ENCODE measurements around the gene SLA2.
"Not testable (repeated sequence)": the region's sequence is repeated elsewhere in the genome, so short reads cannot be mapped to it uniquely, and the experiment has no call there.

Gene SLA2, protein sequence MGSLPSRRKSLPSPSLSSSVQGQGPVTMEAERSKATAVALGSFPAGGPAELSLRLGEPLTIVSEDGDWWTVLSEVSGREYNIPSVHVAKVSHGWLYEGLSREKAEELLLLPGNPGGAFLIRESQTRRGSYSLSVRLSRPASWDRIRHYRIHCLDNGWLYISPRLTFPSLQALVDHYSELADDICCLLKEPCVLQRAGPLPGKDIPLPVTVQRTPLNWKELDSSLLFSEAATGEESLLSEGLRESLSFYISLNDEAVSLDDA

DNA sequence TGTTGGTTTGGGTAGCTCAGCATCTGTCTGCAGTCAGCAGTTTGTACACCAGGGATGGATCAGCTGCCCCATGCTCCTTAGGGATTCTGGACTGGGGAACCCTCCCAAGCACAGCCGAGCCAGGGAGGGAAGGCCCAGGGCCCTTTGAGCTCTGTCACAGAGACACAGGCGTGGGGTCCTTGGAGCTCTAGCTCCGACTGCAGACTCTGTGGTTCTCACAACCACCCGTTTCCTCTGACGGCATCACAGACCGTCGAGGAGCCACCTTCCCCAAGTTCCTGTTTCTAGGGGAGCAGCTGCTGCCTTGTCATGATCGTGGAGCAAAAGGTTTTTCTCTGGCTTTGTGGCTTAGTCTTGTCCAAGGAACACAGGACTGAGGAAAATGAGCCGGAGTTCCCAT lies at the start of gene SLA2:
SLA2 (minus strand) TSS at position 199 of the 400 bp plus-strand sequence. CDS start 4,861 bp downstream, outside the sequence.
- DNase-seq, result peak; percentile 69

DNA sequence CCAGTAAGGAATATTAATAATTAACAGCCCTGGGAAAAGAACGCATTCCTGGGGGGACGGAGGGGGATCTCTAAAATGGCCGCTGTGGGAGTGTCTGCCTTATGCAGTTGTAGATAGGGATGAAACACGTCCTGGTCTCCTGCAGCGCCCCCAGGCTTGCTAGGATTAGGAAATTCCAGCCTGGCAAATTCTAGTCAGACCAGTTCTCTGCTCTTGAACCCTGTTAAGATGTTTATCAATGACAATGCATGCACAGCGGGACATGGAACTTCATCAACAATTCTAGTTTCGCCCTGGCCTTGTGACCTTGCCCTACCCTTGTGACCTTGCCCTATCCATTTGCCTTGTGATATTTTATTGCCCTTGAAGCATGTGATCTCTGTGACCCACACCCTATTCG lies 49.5 kb upstream of the SLA2 start:
- not testable (repeated sequence) for DNase-seq

DNA sequence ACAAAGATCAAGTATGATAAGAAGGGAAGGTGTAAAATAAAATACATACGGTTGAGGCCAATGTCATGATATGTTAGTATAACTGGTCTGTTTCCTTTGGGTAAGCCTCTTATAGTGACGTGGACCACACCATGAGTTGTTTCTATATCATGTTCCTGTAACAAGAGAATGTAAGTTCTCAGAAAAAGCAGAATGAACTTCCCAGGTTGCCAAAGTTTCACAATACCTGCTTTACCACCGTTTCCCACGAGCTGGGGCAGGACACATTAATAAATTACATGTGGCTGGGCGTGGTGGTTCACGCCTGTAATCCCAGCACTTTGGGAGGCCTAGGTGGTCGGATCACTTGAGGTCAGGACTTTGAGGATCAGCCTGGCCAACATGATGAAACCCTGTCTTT lies 42.6 kb upstream of the SLA2 start:
- no peak for DNase-seq

DNA sequence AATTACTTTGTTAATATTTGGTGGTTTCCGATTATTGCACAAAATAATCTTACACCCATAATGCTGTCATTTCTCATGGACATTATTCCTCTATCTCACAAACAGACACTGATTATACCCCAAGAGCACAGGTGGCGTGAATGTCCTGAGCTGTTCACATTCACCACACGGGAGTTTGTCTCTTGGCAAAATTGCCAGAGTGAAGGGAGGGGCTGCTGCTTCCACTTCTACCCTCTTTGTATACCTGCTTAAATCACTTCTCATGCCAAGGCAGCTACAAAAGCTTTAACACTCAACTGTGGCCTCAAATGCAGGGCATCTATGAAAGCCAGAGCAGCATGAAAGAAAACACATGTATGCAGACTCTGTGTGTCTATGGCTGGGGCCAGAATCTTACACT lies 41.9 kb upstream of the SLA2 start:
- no peak for DNase-seq

DNA sequence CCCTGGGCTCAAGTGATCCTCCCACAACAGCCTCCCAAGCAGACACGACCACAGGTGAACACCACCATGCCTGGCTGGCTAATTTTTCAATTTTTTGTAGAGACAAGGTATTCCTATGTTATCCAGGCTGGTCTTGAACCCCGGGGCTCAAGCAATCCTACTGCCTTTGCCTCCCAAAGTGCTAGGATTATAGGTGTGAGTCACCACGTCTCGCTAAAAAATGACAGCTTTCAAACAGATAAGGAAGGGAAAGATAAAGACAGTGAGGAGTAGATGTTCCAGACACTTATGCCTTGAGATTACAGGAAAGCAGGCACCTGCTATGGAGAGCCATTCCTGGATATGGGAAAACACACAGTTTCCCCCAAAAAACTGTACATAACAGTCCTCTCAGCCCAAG lies 40.9 kb upstream of the SLA2 start:
- no peak for DNase-seq

DNA sequence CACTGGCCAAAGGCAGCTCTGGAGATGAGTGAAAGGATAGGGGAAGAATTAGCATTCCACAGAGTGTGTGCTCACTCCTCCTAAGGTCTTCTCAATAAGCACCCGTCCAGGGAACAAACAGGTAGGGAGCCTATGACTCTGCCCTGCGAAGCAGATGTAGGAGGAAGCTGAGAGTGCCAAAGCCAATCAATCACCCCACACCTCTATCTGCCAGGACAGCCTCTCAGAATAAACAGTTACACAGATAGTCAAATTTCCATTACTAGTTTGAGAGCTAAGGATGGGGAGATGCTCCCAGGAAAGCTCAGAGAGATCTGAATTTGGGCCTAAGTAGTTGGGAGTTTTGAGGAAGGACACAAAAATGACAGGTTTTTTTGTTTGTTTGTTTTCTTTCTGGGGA lies 40.5 kb upstream of the SLA2 start:
- DNase-seq, result no peak

DNA sequence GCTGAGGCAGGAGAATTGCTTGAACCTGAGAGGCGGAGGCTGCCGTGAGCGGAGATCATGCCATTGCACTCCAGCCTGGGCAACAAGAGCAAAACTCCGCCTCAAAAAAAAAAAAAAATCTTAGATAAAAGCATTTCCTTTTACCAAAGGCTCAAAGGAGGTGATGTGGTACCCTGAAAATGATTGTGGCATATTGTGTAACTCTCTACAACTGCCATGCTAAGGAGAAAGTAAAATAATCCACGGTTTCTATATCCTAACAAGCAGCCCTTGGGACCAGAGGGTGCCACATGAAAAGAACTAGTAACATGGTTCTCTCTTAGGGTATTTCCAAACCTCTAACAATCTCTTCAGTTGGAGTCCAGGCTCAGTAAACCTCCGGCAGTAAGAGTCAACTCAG lies 38.8 kb upstream of the SLA2 start:
- no peak for DNase-seq

DNA sequence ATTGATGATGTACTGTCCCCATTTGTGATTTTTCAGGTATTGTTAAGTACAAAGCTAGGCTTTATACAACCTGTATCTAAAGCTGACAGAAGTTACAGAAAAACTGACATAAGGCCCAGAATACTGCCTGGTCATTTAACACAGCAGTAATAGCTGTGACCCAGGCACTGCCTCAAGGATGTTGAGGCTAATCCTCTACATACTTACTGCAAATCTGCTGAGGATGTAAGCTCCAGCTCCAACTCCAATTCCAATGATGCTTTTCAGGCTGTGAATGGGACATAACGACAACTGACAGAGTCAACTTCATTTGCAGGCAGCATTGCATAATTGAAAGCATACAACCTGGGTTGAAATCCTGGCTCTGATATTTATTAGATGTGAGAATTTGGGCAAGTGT lies 36.3 kb upstream of the SLA2 start:
- no peak for DNase-seq

DNA sequence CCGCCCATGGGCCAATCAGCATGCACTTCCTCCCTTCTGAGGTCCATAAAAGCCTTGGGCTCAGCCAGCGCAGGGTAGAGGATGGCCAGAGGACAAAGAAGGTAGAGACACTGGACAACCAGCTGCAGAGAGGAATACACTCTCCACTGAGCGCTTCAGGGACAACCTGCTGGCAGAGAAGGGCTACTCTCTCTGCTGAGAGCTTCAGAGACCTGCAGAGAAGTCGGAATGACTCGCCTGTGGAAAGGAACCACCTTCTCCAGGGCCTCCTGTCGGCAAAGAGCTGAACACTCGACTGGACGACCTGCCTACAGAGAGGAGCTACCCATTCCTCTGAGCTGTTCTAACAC lies 31.4 kb upstream of the SLA2 start:
- DNase-seq, result no peak

DNA sequence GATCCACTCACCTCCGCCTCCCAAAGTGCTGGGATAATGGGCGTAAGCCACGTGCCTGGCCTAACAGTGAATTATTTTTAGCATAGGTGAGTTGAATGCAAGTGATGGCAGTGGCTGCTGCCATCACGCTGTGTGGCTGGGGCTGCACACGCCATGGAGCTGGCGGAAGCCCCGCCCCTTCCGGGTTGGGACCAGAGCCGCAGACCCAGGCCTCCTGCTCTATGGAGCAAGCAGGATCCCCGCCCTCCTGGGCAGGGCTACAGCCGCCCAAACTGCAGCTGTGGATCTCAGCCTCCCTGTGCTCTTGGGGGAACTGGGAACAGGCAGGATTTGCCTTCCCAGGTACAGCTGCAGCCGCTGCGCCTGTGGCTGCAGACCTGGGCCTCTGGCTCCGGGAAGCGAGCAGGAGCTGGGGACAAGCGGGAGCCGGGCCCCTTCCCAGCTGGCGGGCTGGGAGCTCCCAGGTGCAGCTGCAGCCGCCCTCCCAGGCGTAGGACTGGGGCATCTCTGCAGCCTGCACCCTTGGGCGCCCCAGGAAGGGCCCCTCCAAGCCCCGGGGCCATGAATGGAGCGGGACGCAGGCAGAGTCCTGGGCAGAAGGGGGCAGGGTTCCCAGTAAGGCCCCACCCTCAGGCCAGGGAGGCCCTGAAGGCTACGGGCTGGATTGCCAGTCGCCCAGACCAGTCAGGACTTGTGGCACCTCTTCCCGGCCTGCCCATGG lies 30.9 kb upstream of the SLA2 start:
- no peak for DNase-seq

DNA sequence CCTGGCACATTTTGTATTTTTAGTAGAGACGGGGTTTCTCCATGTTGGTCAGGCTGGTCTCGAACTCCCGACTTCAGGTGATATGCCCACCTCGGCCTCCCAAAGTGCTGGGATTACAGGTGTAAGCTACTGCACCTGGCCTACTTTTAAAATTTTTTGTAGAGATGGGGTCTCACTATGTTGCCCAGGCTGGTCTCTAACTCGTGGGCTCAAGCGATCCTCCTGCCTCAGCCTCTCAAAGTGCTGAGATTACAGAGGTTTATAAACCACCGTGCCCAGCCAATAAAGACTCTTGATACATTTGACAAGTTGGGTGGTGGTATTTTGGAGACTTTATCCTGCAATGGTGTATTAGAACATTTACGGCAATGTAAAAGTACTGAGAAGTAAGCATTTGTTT lies 29.5 kb upstream of the SLA2 start:
- not testable (repeated sequence) for DNase-seq

DNA sequence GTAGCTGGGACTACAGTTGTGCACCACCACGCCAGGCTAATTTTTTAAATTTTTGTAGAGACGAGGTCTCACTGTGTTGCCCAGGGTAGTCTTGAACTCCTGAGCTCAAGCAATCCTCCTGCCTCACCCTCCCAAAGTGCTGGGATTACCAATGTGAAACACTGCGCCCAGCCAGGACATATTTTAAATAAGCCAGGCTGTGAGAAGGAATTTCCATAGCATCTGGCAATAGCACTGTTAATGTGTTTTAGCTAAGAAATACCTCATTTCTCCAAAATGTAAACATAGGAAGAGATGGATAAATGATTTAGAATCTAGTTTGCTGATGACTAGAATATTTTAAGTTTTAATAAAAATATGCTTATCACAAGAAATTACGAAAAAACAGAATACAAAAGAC lies 27.0 kb upstream of the SLA2 start:
- no peak for DNase-seq

DNA sequence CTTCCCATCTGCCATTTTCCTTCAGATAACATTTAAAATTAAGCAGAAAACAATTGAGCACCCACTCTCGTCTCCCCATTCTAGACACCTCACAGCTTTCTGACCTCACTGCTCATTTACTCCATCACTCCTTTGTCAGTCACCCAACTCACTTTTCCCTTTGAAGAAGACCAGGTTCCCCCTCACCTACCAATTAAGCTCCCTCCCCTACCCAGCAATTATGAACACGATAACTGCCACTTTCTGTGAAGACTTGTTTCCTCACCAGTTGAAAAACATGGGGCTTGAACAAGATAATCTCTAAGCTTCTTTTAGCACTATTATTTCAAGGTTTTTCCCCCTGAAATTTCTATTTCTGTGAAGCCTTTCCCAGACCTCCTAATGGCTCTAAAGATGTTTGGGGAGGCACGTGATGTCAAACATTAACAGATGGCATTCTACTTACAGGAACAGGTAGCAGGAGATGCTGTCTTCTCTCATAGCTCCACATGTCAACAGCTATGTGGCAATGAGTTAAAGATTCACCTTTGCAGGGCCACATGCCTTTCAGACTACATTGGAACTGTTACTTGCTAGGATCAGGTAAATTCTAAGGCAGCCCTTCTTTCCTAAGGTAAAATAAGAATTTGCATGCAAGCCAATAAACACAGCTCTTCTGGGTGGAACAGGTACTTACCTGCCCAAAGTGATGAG lies 24.8 kb upstream of the SLA2 start:
- no peak for DNase-seq

DNA sequence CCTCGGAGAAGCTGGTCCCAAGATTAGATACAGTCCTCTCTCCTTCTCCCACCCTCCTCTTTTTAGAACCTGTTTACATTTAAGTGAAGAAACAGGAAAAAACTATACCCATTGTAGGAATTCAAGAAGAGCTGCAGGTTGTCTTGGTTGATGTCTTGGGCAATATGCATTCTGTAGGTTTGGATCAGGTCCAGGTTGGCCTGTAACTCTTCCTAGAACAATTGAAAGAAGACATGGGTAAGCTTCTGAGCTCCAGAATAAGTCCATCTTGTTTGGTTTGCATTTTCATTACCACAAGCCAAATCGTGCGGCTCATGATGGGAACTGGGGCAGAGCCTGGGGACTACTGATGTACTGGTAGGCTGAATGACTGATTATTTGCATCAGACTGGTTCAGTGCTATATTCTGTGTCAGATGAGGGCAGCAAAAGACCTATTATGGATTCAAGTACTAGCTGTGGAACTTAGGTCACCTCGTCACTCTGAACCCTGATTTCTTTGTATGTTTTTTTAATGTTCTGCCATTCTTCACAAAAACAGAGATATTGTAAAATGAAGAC lies 20.3 kb upstream of the SLA2 start:
- peak; percentile 26 for DNase-seq

DNA sequence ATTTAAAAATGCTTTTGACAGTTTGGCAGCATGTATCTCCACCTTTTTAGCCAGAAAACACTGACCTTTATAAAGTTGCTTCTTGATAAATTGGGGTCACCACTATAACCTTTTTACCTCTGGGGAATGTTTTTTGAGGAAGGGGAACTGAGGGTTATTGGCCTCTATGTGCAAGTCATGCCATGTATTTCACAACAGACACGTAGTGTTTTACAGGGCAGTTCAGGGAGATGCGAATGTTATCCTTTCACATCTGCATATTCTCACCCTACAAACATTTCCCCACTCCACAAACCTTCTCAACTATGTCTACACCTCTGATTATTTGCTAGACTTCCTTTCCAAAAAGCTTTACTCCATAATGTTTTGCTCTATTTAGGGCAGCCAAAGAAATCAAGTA lies 17.0 kb upstream of the SLA2 start:
- no peak for DNase-seq

DNA sequence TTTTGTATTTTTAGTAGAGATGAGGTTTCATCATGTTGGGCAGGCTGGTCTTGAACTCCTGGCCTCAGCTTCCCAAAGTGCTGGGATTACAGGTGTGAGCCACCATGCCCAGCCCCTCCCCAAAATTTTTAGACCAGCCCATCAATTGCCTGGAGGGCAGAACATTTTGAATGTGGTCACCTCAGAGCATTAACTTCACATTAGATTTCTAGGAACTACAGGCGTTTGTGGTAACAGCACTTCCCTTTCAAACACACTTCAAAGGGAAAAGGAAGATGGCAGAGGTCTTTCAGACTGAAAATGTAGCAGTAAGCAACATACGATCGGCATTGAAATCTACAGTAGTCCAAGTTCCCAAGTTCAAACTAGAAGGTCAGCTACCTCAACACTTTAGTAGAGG lies 12.3 kb upstream of the SLA2 start:
- DNase-seq, result peak; percentile 45

DNA sequence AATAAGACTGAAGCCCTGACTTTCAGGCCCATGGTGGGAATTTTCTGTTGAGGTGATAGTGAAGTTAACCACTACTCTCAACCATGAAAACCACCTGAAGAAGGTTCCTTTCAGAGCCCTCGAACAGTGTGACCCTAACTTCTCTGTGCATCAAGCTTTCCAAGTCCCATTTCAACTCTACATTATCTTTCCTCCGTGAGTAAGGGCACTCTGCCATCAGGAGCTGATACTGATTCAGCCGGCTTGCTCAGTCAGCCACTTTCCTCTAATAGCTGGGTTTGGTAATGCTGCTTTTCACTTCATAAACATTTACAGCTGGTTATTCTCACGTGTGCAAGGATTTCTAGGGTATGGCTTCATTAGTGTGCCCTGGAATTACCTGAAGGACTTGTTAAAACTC lies 10.7 kb upstream of the SLA2 start:
- no peak for DNase-seq

DNA sequence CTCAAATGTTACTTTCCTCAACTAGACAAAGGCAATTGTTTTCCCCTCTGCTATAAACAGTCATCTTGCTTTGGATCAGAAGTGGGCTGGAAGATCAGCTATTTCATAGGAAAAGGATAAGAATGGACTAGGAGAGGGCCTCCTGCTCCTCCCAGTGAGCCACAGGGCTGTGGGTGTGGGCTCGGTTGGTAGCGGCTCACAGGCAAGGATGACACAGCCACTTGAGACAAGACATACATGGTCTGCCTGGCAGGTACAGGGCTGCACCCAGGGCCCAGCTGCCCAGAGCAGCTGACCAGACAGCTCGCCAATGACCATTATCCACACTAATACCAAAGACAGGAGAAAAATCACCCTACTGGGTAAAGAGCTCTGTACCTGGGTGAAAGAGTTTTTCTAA lies 9.0 kb upstream of the SLA2 start:
- no peak for DNase-seq

DNA sequence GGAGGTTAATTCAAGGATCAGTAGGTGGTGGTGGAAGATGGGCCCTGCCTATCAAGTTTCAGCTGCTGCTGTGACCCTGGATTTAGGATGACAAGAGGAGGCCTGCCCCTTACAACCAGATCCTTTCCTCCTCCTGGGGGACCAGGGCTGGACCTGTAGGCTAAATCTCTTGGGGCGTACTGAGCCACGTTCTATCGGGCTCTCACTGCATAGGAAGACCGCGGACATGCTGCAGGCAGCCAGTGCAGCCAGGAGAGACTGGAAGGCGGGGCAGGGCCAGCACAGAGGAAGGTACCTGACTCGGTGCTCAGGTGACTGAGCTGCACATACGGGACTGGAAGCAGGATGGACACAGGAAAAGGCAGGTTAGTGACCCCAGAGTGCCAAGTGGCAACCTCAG lies 8.5 kb upstream of the SLA2 start:
- no peak for DNase-seq

DNA sequence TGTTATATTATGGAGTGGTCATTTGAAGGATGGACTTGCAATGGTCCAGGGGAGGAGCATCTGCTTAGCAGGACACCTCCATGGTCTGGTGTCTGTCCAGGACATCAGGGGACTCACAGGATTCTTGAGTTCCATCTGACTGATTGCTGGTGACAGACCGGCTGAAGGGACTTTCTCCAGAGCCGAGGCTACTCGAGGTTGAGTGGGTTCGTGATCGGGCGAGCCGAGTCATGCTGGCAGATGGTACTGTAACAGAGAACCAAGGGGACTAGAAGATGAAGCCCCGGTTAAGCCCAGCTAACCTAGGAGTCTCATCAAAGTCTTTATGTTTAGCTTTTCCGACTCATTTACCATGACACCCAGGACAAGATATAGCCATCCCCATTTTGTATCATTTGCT lies 7.5 kb upstream of the SLA2 start:
- DNase-seq, result no peak

DNA sequence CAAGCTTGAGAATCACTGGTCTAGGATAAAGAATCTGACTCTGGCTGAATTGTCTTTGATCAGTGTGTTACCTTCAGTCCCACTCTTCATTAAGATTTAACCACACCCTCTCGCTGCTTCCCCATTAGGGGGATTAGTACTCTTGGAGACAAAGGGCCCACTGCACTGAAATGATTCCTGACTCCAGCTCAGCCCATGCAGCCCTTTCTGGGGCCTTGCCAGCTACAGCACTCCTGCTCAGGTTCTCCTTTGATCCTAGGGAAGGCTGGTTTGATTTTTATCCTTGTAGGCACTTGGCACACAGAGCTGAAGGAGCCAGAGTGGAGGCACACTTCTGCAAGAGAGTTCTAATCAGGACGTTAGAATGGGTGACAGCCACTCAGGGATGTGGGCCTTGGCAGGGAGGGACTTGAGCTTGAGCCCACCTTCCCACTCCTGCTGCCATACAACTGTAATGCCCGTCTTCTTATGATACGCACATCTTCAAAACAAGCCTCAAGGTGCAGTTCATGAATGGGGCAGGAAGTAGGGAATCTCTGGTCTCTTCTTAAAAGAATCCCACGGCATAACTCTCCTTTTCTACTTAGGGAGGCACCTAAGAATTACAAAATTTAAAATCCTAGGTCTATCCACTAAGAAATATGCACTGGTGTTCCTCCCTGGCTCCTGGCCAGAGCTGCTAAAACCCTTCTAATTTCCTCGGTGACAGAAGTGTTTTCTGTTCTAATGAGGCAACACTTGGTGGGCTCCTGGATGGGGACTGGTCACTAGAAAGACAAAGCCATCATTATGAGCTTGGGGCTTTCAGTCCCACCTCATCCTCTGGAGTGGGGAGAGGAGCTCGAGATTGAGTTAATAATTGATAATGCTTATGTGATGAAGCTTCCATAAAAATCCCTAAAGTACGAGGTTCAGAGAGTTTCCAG lies 1.5 kb upstream of the SLA2 start:
- no peak for DNase-seq

DNA sequence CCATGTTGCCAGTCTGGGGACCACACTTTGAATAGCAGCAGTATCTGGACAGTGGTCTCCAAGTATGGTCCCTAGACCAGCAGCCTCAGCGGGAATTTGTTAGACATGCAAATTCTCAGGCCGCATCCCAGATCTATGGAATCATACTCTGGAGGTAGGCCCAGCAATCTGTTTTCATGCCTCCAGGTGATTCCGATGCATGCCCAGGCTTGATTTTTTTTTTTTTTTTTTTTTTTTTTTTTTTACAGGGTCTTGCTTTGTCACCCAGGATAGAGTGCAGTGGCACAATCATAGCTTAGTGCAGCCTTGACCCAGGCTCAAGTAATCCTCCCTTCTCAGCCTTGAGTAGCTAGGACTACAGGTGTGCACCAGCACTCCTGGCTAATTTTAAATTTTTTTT lies 682 bp upstream of the SLA2 start:
- no peak for DNase-seq

DNA sequence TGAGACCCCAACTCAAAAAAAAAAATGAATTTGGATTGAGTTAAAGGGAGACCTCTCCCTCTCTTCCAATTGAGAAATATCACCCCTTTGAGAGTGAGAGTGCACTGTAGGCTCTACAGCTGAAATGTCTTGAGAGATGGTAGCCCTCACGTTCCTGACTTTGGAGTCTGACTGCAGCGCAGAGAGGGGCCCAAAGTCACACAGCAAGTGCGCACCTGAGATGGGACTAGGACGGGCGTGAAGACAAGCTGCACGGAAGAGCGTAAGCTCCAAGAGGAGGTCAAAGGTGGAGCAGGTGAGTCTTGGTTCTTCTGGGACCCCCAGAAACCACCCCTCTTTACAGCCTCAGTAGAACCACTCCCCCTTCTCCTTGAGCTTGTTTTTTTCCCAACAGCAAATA lies 643 bp downstream of the SLA2 start:
- DNase-seq, result no peak

Measured in CD4-positive, alpha-beta T cell treated with Interleukin-12 subunit alpha and Interleukin-12 subunit beta, for 1 hour (primary cell).